Measurements from ENCODE around the gene PAIP2B.

The PAIP2B gene

GRCh38 chr2:71150082-71150816, 76.7 kb downstream of the PAIP2B start:
- no peaks in the 10 kb centered on the region for H3K27me3 ChIP-seq (ENCODE audit: insufficient read depth, poor library complexity, severe bottlenecking)
- H3K4me3 ChIP-seq (replicated peaks; ENCODE audit: insufficient read depth, low read length): no peak overlapping the region
- DNase-seq (ENCODE audit: low read depth in 1 of 2, low spot score in 1 of 2): no peak
- TF ChIP-seq CTCF (IDR thresholded peaks at IDR 0.05; ENCODE audit: insufficient read depth, low read length) (no peak), SPI1 (IDR thresholded peaks at IDR 0.05; ENCODE audit: borderline replicate concordance, low read depth) (no peak), REST (IDR thresholded peaks at IDR 0.05; ENCODE audit: insufficient replicate concordance, low read depth) (no peak), GABPA (IDR thresholded peaks at IDR 0.05; ENCODE audit: low read depth) (no peak), POLR2AphosphoS5 (IDR thresholded peaks at IDR 0.05; ENCODE audit: low read depth) (no peak)
- no peak overlapping the region for H3K27ac ChIP-seq (replicated peaks)

GRCh38 chr2:71148506-71149063, 78.3 kb downstream of the PAIP2B start:
- Histone ChIP-seq H3K27ac (replicated peaks) (no peak overlapping the region), H3K4me3 (replicated peaks; ENCODE audit: insufficient read depth, low read length) (no peak overlapping the region), H3K27me3 (ENCODE audit: insufficient read depth, poor library complexity, severe bottlenecking) (no peaks in the 10 kb centered on the region)
- no peak for TF ChIP-seq GABPA (IDR thresholded peaks at IDR 0.05; ENCODE audit: low read depth)
- no peak for DNase-seq (ENCODE audit: low read depth in 1 of 2, low spot score in 1 of 2)

- TF ChIP-seq CTCF (IDR thresholded peaks at IDR 0.05; ENCODE audit: insufficient read depth, low read length) (no peak), GABPA (IDR thresholded peaks at IDR 0.05; ENCODE audit: low read depth) (no peak), POLR2AphosphoS5 (IDR thresholded peaks at IDR 0.05; ENCODE audit: low read depth) (no peak), REST (IDR thresholded peaks at IDR 0.05; ENCODE audit: insufficient replicate concordance, low read depth) (no peak), SPI1 (IDR thresholded peaks at IDR 0.05; ENCODE audit: borderline replicate concordance, low read depth) (no peak)
- Histone ChIP-seq H3K27me3 (ENCODE audit: insufficient read depth, poor library complexity, severe bottlenecking) (no peaks in the 10 kb centered on the region), H3K27ac (replicated peaks) (no peak overlapping the region), H3K4me3 (replicated peaks; ENCODE audit: insufficient read depth, low read length) (no peak overlapping the region)
- DNase-seq (ENCODE audit: low read depth in 1 of 2, low spot score in 1 of 2): no peak
Measured at GRCh38 chr2:71143782-71144181, 83.1 kb downstream of the PAIP2B start.

GRCh38 chr2:71136174-71136573, 90.7 kb downstream of the PAIP2B start:
- DNase-seq (ENCODE audit: low read depth in 1 of 2, low spot score in 1 of 2): no peak
- H3K27me3 ChIP-seq (ENCODE audit: insufficient read depth, poor library complexity, severe bottlenecking): no peaks in the 10 kb centered on the region
- H3K27ac ChIP-seq (replicated peaks): no peak overlapping the region
- no peak overlapping the region for H3K4me3 ChIP-seq (replicated peaks; ENCODE audit: insufficient read depth, low read length)
- TF ChIP-seq SPI1 (IDR thresholded peaks at IDR 0.05; ENCODE audit: borderline replicate concordance, low read depth) (no peak), CTCF (IDR thresholded peaks at IDR 0.05; ENCODE audit: insufficient read depth, low read length) (no peak), POLR2AphosphoS5 (IDR thresholded peaks at IDR 0.05; ENCODE audit: low read depth) (no peak), GABPA (IDR thresholded peaks at IDR 0.05; ENCODE audit: low read depth) (no peak), REST (IDR thresholded peaks at IDR 0.05; ENCODE audit: insufficient replicate concordance, low read depth) (no peak)
